HepG2 (cell line): ENCODE results near the gene ATP2C2. TPM values are rescaled to one million over a fixed set of nuclear protein-coding genes. Genes with fewer than 3 reads are reported as not detected.

ENCODE experiments used
- ARNTL ChIP-seq: sonication (generic); formaldehyde crosslinking; IDR thresholded peaks from 2 replicates; pipeline ENCODE4 v1.4.0; 2020; ENCODE audit warnings: mild to moderate bottlenecking, missing genetic modification reagents
- CAMTA2 ChIP-seq: sonication (generic); formaldehyde crosslinking; IDR thresholded peaks from 2 replicates; pipeline ENCODE4 v1.4.0; 2020; ENCODE audit warnings: mild to moderate bottlenecking, missing genetic modification reagents, borderline replicate concordance
- CHD4 ChIP-seq: fragments of 200-600 bp; sonication (generic); IDR thresholded peaks from 2 replicates; pipeline ENCODE4 v1.7.0; 2017; ENCODE audit warnings: mild to moderate bottlenecking, low read length, borderline replicate concordance
- DR1 ChIP-seq: sonication (generic); formaldehyde crosslinking; IDR thresholded peaks from 2 replicates; pipeline ENCODE4 v1.8.0; 2021; ENCODE audit warnings: mild to moderate bottlenecking, missing genetic modification reagents, inconsistent platforms
- ELF3 ChIP-seq: IDR thresholded peaks from 2 replicates; pipeline ENCODE4 v1.6.1; 2016; ENCODE audit warnings: missing genetic modification reagents, missing compliant biosample characterization
- HMG20A ChIP-seq: IDR thresholded peaks from 2 replicates; pipeline ENCODE4 v1.6.1; 2016; ENCODE audit warnings: borderline replicate concordance
- ISX ChIP-seq: sonication (generic); formaldehyde crosslinking; conservative IDR thresholded peaks from 2 replicates; pipeline ENCODE4 v1.5.0; 2020; ENCODE audit warnings: missing genetic modification reagents
- KLF9 ChIP-seq: IDR thresholded peaks from 2 replicates; pipeline ENCODE4 v1.6.1; 2016; ENCODE audit warnings: low read depth
- MED1 ChIP-seq: sonication (generic); formaldehyde crosslinking; IDR thresholded peaks from 2 replicates; pipeline ENCODE4 v1.4.0; 2020; ENCODE audit warnings: missing genetic modification reagents
- MEF2D ChIP-seq: sonication (generic); formaldehyde crosslinking; IDR thresholded peaks from 2 replicates; pipeline ENCODE4 v1.5.1; 2020; ENCODE audit warnings: mild to moderate bottlenecking, missing genetic modification reagents
- NFE2L1 ChIP-seq: sonication (generic); formaldehyde crosslinking; IDR thresholded peaks from 2 replicates; pipeline ENCODE4 v1.4.0; 2020; ENCODE audit warnings: missing genetic modification reagents, mild to moderate bottlenecking, borderline replicate concordance
- ONECUT2 ChIP-seq: sonication (generic); formaldehyde crosslinking; IDR thresholded peaks from 2 replicates; pipeline ENCODE4 v1.4.0; 2020; ENCODE audit warnings: missing genetic modification reagents
- PCBP1 ChIP-seq: fragments of 200-400 bp; formaldehyde crosslinking; IDR thresholded peaks from 2 replicates; pipeline ENCODE4 v1.6.1; 2017; ENCODE audit warnings: mild to moderate bottlenecking, low read depth, low read length, borderline replicate concordance
- POLR2AphosphoS2 ChIP-seq: IDR thresholded peaks from 2 replicates; pipeline ENCODE4 v1.6.1; 2011; ENCODE audit warnings: low read depth, low read length, improper control_type of control experiment
- RARA ChIP-seq: IDR thresholded peaks from 2 replicates; pipeline ENCODE4 v1.6.1; 2016; ENCODE audit warnings: missing genetic modification reagents, missing compliant biosample characterization
- SNAPC2 ChIP-seq: sonication (generic); formaldehyde crosslinking; IDR thresholded peaks from 2 replicates; pipeline ENCODE4 v1.8.1; 2022; ENCODE audit warnings: mild to moderate bottlenecking, missing genetic modification reagents
- SRSF1 ChIP-seq: fragments of 200-400 bp; formaldehyde crosslinking; optimal IDR thresholded peaks from 2 replicates; pipeline ENCODE3; 2017; ENCODE audit warnings: mild to moderate bottlenecking, low read depth, low read length, moderate library complexity
- TCF7L2 ChIP-seq: IDR thresholded peaks from 2 replicates; pipeline ENCODE4 v1.6.1; 2011; ENCODE audit warnings: mild to moderate bottlenecking, low read depth, low read length, moderate library complexity
- TOE1 ChIP-seq: sonication (generic); formaldehyde crosslinking; IDR thresholded peaks from 2 replicates; pipeline ENCODE4 v1.4.0; 2020; ENCODE audit warnings: mild to moderate bottlenecking, missing genetic modification reagents
- U2AF1 ChIP-seq: fragments of 200-400 bp; formaldehyde crosslinking; optimal IDR thresholded peaks from 2 replicates; pipeline ENCODE3; 2017; ENCODE audit warnings: mild to moderate bottlenecking, low read depth, low read length
- ZNF251 ChIP-seq: sonication (generic); formaldehyde crosslinking; IDR thresholded peaks from 2 replicates; pipeline ENCODE4 v1.9.0; 2021; ENCODE audit warnings: mild to moderate bottlenecking, missing genetic modification reagents
- ZNF264 ChIP-seq: sonication (generic); formaldehyde crosslinking; IDR thresholded peaks from 2 replicates; pipeline ENCODE4 v1.4.0; 2020; ENCODE audit warnings: missing genetic modification reagents
- ZNF292 ChIP-seq: sonication (generic); formaldehyde crosslinking; IDR thresholded peaks from 2 replicates; pipeline ENCODE4 v1.8.1; 2022; ENCODE audit warnings: mild to moderate bottlenecking, low read depth, missing genetic modification reagents, borderline replicate concordance
- ZNF329 ChIP-seq: sonication (generic); formaldehyde crosslinking; IDR thresholded peaks from 2 replicates; pipeline ENCODE4 v1.9.0; 2021; ENCODE audit warnings: low read depth, mild to moderate bottlenecking, missing genetic modification reagents
- ZNF468 ChIP-seq: sonication (generic); formaldehyde crosslinking; IDR thresholded peaks from 2 replicates; pipeline ENCODE4 v1.8.0; 2022; ENCODE audit warnings: mild to moderate bottlenecking, moderate library complexity, missing genetic modification reagents
- ZSCAN30 ChIP-seq: sonication (generic); formaldehyde crosslinking; IDR thresholded peaks from 2 replicates; pipeline ENCODE4 v1.5.0; 2020; ENCODE audit warnings: mild to moderate bottlenecking, missing genetic modification reagents
- polyA plus RNA-seq, 8 experiments: library from polyadenylated mRNA; depleted of rRNA in 3 of 8; stranded (reverse) in 7 of 8; unstranded in 1 of 8; fragments of >200 nt; fragmentation: Illumina TruSeq in 4 of 8; extraction: Trizol in 4 of 8; gene quantifications; 2 replicates each; pipeline versions ENCODE4 v1.2.1 to v1.2.3, GENCODE V29; 2011 to 2016; ENCODE audit warnings: low read depth in 4 of 8, missing spikeins in 1 of 8, mixed read lengths in 1 of 8; ENCODE audit not compliant: insufficient read depth in 1 of 8
- total RNA-seq, 5 experiments: library from RNA; depleted of rRNA; stranded (reverse); fragments of >200 nt; fragmentation: Illumina TruSeq; extraction: Trizol; gene quantifications; 2 replicates each; pipeline ENCODE4 v1.2.3, GENCODE V29; 2016; ENCODE audit warnings: low read depth in 1 of 5
- TF ChIP-seq, protein P1 (sequence below): sonication (generic); formaldehyde crosslinking; IDR thresholded peaks from 2 replicates; pipeline ENCODE4 v1.9.0; 2021; ENCODE audit warnings: missing genetic modification reagents, mild to moderate bottlenecking, borderline replicate concordance
- TF ChIP-seq, protein P2 (sequence below): sonication (generic); formaldehyde crosslinking; IDR thresholded peaks from 2 replicates; pipeline ENCODE4 v1.4.0; 2020; ENCODE audit warnings: mild to moderate bottlenecking, missing genetic modification reagents
- TF ChIP-seq, protein P3 (sequence below): sonication (generic); formaldehyde crosslinking; IDR thresholded peaks from 2 replicates; pipeline ENCODE4 v1.4.0; 2020; ENCODE audit warnings: missing genetic modification reagents; ENCODE audit errors: not compliant biosample characterization
- TF ChIP-seq, protein P4 (sequence below): sonication (generic); formaldehyde crosslinking; IDR thresholded peaks from 2 replicates; pipeline ENCODE4 v1.4.0; 2020; ENCODE audit warnings: missing genetic modification reagents

The ATP2C2 gene
- total and polyA plus RNA-seq, 2 of the 13 experiments (the other 11 are each of a cell fraction or from before 2014, with no cell fraction given) = 0.07 TPM; not detected in 1

DNA sequence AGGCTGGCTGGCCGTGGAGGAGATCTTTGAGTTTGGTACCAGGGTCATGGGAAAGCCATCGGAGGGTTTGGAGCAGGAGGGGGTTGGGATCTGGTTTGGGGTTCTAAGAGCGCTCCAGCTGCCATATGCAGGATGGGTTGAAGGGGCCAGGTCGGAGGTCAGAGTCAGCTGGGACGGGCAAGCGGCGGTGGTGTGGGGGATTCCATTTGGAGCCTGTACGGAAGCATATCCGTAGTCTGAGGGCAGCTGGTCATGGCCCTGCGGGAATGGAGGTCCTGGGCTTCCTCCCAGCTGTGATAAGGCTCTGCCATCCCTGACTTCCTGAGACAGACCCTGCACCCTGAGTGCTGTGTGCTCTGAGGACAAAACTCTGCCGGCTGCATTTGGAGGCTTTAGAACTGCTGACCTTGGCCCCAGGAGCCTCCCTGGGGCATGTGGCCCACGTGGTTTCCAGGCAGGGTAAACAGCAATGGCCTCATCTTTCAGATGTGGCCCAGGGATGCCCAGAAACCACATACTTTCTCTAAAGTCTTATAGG lies 46.5 kb downstream of the ATP2C2 start (continued):
- no peak for TF ChIP-seq ZSCAN30 (CRISPR knock-in tag)
- TF ChIP-seq ZNF292 (CRISPR knock-in tag) = peak; percentile 93
- no peak; the same call in 1 of the 2 replicates for TF ChIP-seq CAMTA2 (CRISPR knock-in tag)
- TF ChIP-seq PCBP1 = no peak
- no peak for TF ChIP-seq TOE1 (CRISPR knock-in tag)
- TF ChIP-seq MEF2D (CRISPR knock-in tag) = peak; percentile 54; the same call in 1 of the 2 replicates
- TF ChIP-seq, protein P1, sequence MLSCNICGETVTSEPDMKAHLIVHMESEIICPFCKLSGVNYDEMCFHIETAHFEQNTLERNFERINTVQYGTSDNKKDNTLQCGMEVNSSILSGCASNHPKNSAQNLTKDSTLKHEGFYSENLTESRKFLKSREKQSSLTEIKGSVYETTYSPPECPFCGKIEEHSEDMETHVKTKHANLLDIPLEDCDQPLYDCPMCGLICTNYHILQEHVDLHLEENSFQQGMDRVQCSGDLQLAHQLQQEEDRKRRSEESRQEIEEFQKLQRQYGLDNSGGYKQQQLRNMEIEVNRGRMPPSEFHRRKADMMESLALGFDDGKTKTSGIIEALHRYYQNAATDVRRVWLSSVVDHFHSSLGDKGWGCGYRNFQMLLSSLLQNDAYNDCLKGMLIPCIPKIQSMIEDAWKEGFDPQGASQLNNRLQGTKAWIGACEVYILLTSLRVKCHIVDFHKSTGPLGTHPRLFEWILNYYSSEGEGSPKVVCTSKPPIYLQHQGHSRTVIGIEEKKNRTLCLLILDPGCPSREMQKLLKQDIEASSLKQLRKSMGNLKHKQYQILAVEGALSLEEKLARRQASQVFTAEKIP (CRISPR knock-in tag) = no peak
- peak; percentile 81 for TF ChIP-seq ARNTL
- no peak for TF ChIP-seq U2AF1
- peak; percentile 95 for TF ChIP-seq RARA (CRISPR knock-in tag)
- TF ChIP-seq ISX = no peak
- TF ChIP-seq TCF7L2 = no peak
- TF ChIP-seq KLF9 (CRISPR knock-in tag) = no peak
- TF ChIP-seq SNAPC2 = no peak
- TF ChIP-seq ONECUT2 = no peak
- TF ChIP-seq SRSF1 = no peak
- TF ChIP-seq ZNF264 = peak; percentile 82
- no peak for TF ChIP-seq NFE2L1
- TF ChIP-seq, protein P2, sequence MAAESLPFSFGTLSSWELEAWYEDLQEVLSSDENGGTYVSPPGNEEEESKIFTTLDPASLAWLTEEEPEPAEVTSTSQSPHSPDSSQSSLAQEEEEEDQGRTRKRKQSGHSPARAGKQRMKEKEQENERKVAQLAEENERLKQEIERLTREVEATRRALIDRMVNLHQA (CRISPR knock-in tag) = no peak
- TF ChIP-seq, protein P3, sequence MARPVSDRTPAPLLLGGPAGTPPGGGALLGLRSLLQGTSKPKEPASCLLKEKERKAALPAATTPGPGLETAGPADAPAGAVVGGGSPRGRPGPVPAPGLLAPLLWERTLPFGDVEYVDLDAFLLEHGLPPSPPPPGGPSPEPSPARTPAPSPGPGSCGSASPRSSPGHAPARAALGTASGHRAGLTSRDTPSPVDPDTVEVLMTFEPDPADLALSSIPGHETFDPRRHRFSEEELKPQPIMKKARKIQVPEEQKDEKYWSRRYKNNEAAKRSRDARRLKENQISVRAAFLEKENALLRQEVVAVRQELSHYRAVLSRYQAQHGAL (CRISPR knock-in tag) = no peak
- TF ChIP-seq DR1 (CRISPR knock-in tag) = no peak
- peak; percentile 97 for TF ChIP-seq HMG20A (CRISPR knock-in tag)
- TF ChIP-seq ELF3 (CRISPR knock-in tag) = peak; percentile 75; the same call in 1 of the 2 replicates
- TF ChIP-seq MED1 = peak; percentile 94
- no peak for TF ChIP-seq CHD4
- TF ChIP-seq ZNF329 (CRISPR knock-in tag) = peak; percentile 63; the same call in 1 of the 2 replicates
- TF ChIP-seq POLR2AphosphoS2 = no peak
- TF ChIP-seq ZNF251 (CRISPR knock-in tag) = no peak
- no peak for TF ChIP-seq ZNF468 (CRISPR knock-in tag)
- TF ChIP-seq, protein P4, sequence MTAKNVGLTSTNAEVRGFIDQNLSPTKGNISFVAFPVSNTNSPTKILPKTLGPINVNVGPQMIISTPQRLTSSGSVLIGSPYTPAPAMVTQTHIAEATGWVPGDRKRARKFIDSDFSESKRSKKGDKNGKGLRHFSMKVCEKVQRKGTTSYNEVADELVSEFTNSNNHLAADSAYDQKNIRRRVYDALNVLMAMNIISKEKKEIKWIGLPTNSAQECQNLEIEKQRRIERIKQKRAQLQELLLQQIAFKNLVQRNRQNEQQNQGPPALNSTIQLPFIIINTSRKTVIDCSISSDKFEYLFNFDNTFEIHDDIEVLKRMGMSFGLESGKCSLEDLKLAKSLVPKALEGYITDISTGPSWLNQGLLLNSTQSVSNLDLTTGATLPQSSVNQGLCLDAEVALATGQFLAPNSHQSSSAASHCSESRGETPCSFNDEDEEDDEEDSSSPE = peak; percentile 69; the same call in 1 of the 2 replicates
